Nephron (organoid): ENCODE results near the gene RBM3.

Experiments used
- H3K27ac Mint-ChIP-seq, 3 experiments: 2 replicates each; pipeline ENCODE4 v1.8.0; 2020; ENCODE audit warnings: mixed read lengths in 3 of 3, mild to moderate bottlenecking in 2 of 3, moderate library complexity in 1 of 3
- H3K27me3 Mint-ChIP-seq: 2 replicates; pipeline ENCODE4 v1.8.0; 2021; ENCODE audit warnings: low read depth, mild to moderate bottlenecking, moderate library complexity, mixed read lengths
- H3K36me3 Mint-ChIP-seq: 2 replicates; pipeline ENCODE4 v1.8.0; 2020; ENCODE audit warnings: low read depth, mixed read lengths
- H3K4me1 Mint-ChIP-seq: 2 replicates; pipeline ENCODE4 v1.8.0; 2020; ENCODE audit warnings: mixed read lengths
- H3K4me3 Mint-ChIP-seq, 3 experiments: 2 replicates each; pipeline ENCODE4 v1.8.0; 2020; ENCODE audit warnings: mild to moderate bottlenecking in 3 of 3, mixed read lengths in 3 of 3, moderate library complexity in 2 of 3
- H3K9me3 Mint-ChIP-seq: 2 replicates; pipeline ENCODE4 v1.8.0; 2020; ENCODE audit warnings: mixed read lengths
- CTCF ChIP-seq, 3 experiments: fragments of 200-600 bp; sonication (generic); IDR thresholded peaks; one replicate each; pipeline ENCODE4 v1.5.0; 2021; ENCODE audit warnings: antibody characterized with exemption in 3 of 3; ENCODE audit not compliant: unreplicated experiment in 3 of 3

Gene RBM3

DNA sequence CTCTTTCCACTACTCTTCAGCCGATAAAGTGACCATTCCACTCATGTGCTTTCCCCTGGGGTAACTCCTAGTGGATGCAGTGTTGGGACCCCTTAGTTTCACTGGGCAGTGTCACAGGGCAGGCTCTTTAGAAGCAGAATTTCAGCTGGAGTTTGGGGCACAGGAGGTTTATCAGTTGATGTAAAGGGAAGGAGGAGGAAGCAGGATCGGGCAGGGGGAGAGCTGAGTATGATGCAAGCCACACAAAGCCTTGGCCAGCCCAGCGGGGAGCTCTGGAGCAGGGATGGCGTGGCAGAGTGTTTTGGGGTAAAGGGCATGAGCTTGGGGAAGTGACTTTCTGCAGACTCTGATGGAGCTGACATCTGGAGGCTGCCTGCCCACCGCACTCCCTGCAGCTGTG is 42.3 kb downstream of the RBM3 start:
- Mint-ChIP-seq H3K9me3 (peaks cover 6% of the 10 kb centered on the region), H3K4me1 (no peaks in the 10 kb centered on the region), H3K27me3 (no peaks in the 10 kb centered on the region), H3K27ac (no peak overlapping the region), H3K4me3 (no peak overlapping the region), H3K36me3 (peaks cover 2% of the 10 kb centered on the region)
- no peak for TF ChIP-seq CTCF (IDR thresholded peaks at IDR 0.05; ENCODE audit: unreplicated experiment in 3 of 3)

DNA sequence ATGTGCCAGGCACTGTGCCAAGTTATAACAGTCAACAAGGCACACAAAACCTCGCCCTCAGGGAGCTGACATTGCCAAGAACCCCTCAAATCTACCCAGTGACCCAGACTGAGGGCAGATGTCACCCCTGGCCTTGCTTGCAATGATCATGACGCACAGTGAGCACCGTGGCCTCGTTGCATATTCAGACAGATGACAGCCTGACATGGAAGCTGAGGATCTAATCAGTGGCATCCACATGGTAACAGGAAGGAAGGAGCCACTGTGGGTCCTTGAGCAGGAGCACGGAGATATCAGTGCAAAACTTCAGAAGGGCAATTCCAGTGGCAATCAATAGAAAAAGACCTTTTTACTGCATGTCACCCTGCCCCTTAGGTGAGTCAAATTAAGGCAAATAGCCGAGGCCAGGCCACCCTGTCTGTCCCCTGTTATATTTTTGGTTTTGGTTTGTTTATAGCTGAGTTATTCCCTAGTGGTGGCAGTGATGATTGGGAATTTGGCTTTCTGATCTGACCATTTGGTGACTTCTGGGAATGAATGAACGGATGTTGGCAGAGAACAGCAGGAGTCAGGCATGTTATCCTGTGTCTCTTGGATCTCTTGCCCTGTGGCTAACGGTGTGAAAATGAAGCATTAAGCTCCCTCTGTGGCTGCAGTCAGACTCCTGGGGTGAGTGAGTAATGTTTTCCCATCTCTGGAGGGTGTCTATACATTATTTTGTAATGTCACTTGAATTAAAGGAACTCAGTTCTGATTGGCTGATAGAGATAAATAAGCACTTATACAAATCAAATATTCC is 43.5 kb downstream of the RBM3 start:
- Mint-ChIP-seq H3K36me3 (no peaks in the 10 kb centered on the region), H3K27ac (no peak overlapping the region), H3K9me3 (peaks cover 3% of the 10 kb centered on the region), H3K4me3 (no peak overlapping the region), H3K27me3 (no peaks in the 10 kb centered on the region), H3K4me1 (no peaks in the 10 kb centered on the region)
- TF ChIP-seq CTCF (IDR thresholded peaks at IDR 0.05; ENCODE audit: unreplicated experiment in 3 of 3), result no peak

GRCh38 chrX:48626401-48627298 is 52.4 kb downstream of the RBM3 start:
- H3K36me3 Mint-ChIP-seq, result no peaks in the 10 kb centered on the region
- H3K4me3 Mint-ChIP-seq, result no peak overlapping the region
- no peak overlapping the region for H3K27ac Mint-ChIP-seq
- peaks cover 3% of the 10 kb centered on the region for H3K9me3 Mint-ChIP-seq
- peaks cover 5% of the 10 kb centered on the region for H3K4me1 Mint-ChIP-seq
- TF ChIP-seq CTCF (IDR thresholded peaks at IDR 0.05; ENCODE audit: unreplicated experiment in 3 of 3), result no peak
- no peaks in the 10 kb centered on the region for H3K27me3 Mint-ChIP-seq
